HEK293T (cell line): ENCODE results near the gene FAM78A.

Experiments
- CTCF ChIA-PET: fragments of 350-600 bp; formaldehyde crosslinking; extraction: SDS; loops from one replicate; lab custom pipeline; 2021; ENCODE audit warnings: antibody characterized with exemption, inconsistent platforms; lab: Yijun Ruan, JAX
- POLR2A ChIA-PET: fragments of 350-600 bp; formaldehyde crosslinking; extraction: SDS; loops from one replicate; lab custom pipeline; 2020; ENCODE audit warnings: antibody characterized with exemption, inconsistent platforms; lab: Yijun Ruan, JAX
- DNase-seq: peaks from one replicate; pipeline ENCODE4 v3.0.0; 2012; ENCODE audit warnings: mixed read lengths; ENCODE audit errors: extremely low spot score
- ARNT ChIP-seq: fragments of 450-650 bp; IDR thresholded peaks from 2 replicates; pipeline ENCODE4 v1.6.1; 2017; ENCODE audit warnings: mild to moderate bottlenecking
- BHLHE40 ChIP-seq: fragments of 450-650 bp; IDR thresholded peaks from 2 replicates; pipeline ENCODE4 v1.6.1; 2016; ENCODE audit warnings: mild to moderate bottlenecking, moderate library complexity, borderline replicate concordance
- CTBP1 ChIP-seq: fragments of 450-650 bp; IDR thresholded peaks from 2 replicates; pipeline ENCODE4 v1.6.1; 2016; ENCODE audit warnings: borderline replicate concordance
- ELF4 ChIP-seq: fragments of 450-650 bp; IDR thresholded peaks from 2 replicates; pipeline ENCODE4 v1.6.1; 2017; ENCODE audit warnings: antibody characterized with exemption
- FOXA1 ChIP-seq: fragments of 450-650 bp; IDR thresholded peaks from 2 replicates; pipeline ENCODE4 v1.6.1; 2016; ENCODE audit warnings: mild to moderate bottlenecking
- FOXK2 ChIP-seq: fragments of 450-650 bp; IDR thresholded peaks from 2 replicates; pipeline ENCODE4 v1.6.1; 2016; ENCODE audit warnings: mild to moderate bottlenecking
- FOXM1 ChIP-seq: fragments of 450-650 bp; IDR thresholded peaks from 2 replicates; pipeline ENCODE4 v1.6.1; 2017; ENCODE audit warnings: mild to moderate bottlenecking, borderline replicate concordance
- HDGF ChIP-seq: fragments of 450-650 bp; IDR thresholded peaks from 2 replicates; pipeline ENCODE4 v1.6.1; 2017; ENCODE audit warnings: antibody characterized with exemption, borderline replicate concordance
- L3MBTL2 ChIP-seq: fragments of 450-650 bp; conservative IDR thresholded peaks from 2 replicates; pipeline ENCODE4 v1.6.1; 2016; ENCODE audit warnings: mild to moderate bottlenecking
- LEF1 ChIP-seq: fragments of 450-650 bp; IDR thresholded peaks from 2 replicates; pipeline ENCODE4 v1.6.1; 2017; ENCODE audit warnings: mild to moderate bottlenecking, borderline replicate concordance
- NFRKB ChIP-seq: fragments of 450-650 bp; IDR thresholded peaks from 2 replicates; pipeline ENCODE4 v1.6.1; 2016; ENCODE audit warnings: mild to moderate bottlenecking, moderate library complexity
- SP1 ChIP-seq: fragments of 450-650 bp; IDR thresholded peaks from 2 replicates; pipeline ENCODE4 v1.6.1; 2017
- SUZ12 ChIP-seq: fragments of 450-650 bp; IDR thresholded peaks from 2 replicates; pipeline ENCODE4 v1.6.1; 2016; ENCODE audit warnings: mild to moderate bottlenecking
- TARDBP ChIP-seq: fragments of 450-650 bp; IDR thresholded peaks from 2 replicates; pipeline ENCODE4 v1.6.1; 2016
- ZNF384 ChIP-seq: fragments of 450-650 bp; IDR thresholded peaks from 2 replicates; pipeline ENCODE4 v1.6.1; 2016
- TF ChIP-seq, protein P1 (sequence below): fragments of 450-650 bp; IDR thresholded peaks from 2 replicates; pipeline ENCODE4 v1.6.1; 2016

FAM78A gene

GRCh38 chr9:131262327-131263032, 13.8 kb downstream of the FAM78A start:
- ChIA-PET POLR2A (no interaction called here), CTCF (no interaction called here)
- TF ChIP-seq ELF4 (no peak), HDGF (no peak), ZNF384 (no peak), BHLHE40 (no peak), LEF1 (no peak), SP1 (no peak)
- TF ChIP-seq, protein P1, sequence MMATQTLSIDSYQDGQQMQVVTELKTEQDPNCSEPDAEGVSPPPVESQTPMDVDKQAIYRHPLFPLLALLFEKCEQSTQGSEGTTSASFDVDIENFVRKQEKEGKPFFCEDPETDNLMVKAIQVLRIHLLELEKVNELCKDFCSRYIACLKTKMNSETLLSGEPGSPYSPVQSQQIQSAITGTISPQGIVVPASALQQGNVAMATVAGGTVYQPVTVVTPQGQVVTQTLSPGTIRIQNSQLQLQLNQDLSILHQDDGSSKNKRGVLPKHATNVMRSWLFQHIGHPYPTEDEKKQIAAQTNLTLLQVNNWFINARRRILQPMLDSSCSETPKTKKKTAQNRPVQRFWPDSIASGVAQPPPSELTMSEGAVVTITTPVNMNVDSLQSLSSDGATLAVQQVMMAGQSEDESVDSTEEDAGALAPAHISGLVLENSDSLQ = no peak
- DNase-seq = no peak

GRCh38 chr9:131260751-131261452, 15.4 kb downstream of the FAM78A start:
- DNase-seq = no peak
- POLR2A ChIA-PET = no interaction called here
- CTCF ChIA-PET = no interaction called here
- TF ChIP-seq BHLHE40 = no peak
- no peak for TF ChIP-seq FOXK2
- TF ChIP-seq FOXM1 = no peak
- TF ChIP-seq ZNF384 = no peak
- TF ChIP-seq ARNT = no peak
- TF ChIP-seq L3MBTL2 = no peak
- no peak for TF ChIP-seq CTBP1
- no peak for TF ChIP-seq TARDBP
- TF ChIP-seq HDGF = no peak
- no peak for TF ChIP-seq FOXA1
- TF ChIP-seq NFRKB = no peak
- TF ChIP-seq LEF1 = no peak
- no peak for TF ChIP-seq ELF4
- TF ChIP-seq, protein P1 = no peak
- TF ChIP-seq SP1 = no peak
- no peak for TF ChIP-seq SUZ12

DNA sequence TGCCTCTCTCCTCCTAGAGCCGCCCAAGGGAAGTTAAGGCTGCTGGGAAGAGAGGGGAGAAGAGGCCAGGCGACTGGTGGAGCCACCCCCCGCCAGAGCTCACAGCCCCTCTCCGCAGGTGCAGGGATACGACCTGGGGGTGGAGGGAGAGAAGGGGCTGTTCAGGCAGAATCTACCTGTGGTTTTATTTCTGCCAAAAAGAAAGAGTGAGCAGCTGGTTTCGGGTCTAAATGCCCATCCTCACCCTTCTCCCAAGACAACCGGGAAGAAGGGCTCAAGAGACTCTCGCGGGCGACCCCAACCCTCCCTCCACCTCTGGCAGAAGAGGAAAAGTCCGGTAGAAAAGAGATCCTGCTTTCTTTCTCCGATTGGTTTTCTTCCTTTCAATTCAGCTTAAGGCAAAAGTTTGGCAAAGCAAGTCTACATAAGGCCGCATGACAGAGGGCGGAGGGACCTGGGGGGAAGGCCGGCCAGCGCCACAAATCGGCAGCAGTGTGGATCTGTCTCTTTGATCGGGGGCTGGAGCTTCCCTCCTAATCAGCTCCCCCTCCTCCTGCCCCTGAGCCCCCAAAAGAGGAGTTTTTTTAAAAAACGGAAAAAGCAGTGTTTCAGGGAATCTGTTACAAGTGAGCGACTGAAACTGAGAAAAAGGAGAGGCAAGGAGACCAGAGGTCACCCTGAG, 16.3 kb downstream of the FAM78A start:
- no peak for TF ChIP-seq FOXK2
- no peak for TF ChIP-seq HDGF
- no peak for TF ChIP-seq SUZ12
- TF ChIP-seq FOXA1 = no peak
- no peak for TF ChIP-seq LEF1
- no peak for TF ChIP-seq NFRKB
- no peak for TF ChIP-seq FOXM1
- no peak for TF ChIP-seq SP1
- TF ChIP-seq TARDBP = no peak
- TF ChIP-seq CTBP1 = no peak
- TF ChIP-seq, protein P1 = no peak
- TF ChIP-seq ARNT = no peak
- TF ChIP-seq L3MBTL2 = no peak
- no peak for TF ChIP-seq BHLHE40
- no peak for TF ChIP-seq ELF4
- TF ChIP-seq ZNF384 = no peak
- DNase-seq = no peak
- ChIA-PET CTCF (no interaction called here), POLR2A (no interaction called here)

GRCh38 chr9:131259432-131259898, 16.8 kb downstream of the FAM78A start:
- no peak for TF ChIP-seq LEF1
- no peak for TF ChIP-seq BHLHE40
- TF ChIP-seq FOXK2 = no peak
- TF ChIP-seq SUZ12 = no peak
- no peak for TF ChIP-seq L3MBTL2
- no peak for TF ChIP-seq FOXA1
- TF ChIP-seq ZNF384 = no peak
- TF ChIP-seq, protein P1 = no peak
- TF ChIP-seq FOXM1 = no peak
- no peak for TF ChIP-seq HDGF
- TF ChIP-seq ELF4 = no peak
- no peak for TF ChIP-seq ARNT
- no peak for TF ChIP-seq SP1
- no peak for TF ChIP-seq TARDBP
- TF ChIP-seq CTBP1 = no peak
- no peak for TF ChIP-seq NFRKB
- POLR2A ChIA-PET = no interaction called here
- CTCF ChIA-PET = no interaction called here
- DNase-seq = no peak
